GM12878 (cell line): ENCODE measurements around the gene MGME1. TPM values are rescaled to one million over a fixed set of nuclear protein-coding genes. Genes with fewer than 3 reads are reported as not detected.

Source experiments
- ASH2L ChIP-seq: fragments of 300-600, 200-600 bp; sonication (generic); IDR thresholded peaks from 2 replicates; pipeline ENCODE4 v1.6.1; 2017; ENCODE audit warnings: low read depth, mild to moderate bottlenecking, borderline replicate concordance
- BMI1 ChIP-seq: fragments of 450-650 bp; IDR thresholded peaks from 2 replicates; pipeline ENCODE4 v1.6.1; 2016; ENCODE audit warnings: mild to moderate bottlenecking, moderate library complexity, borderline replicate concordance
- ELK1 ChIP-seq: IDR thresholded peaks from 2 replicates; pipeline ENCODE4 v1.6.1; 2012; ENCODE audit warnings: low read depth, low read length, improper control_type of control experiment
- JUND ChIP-seq: IDR thresholded peaks from 2 replicates; pipeline ENCODE4 v1.6.1; 2012; ENCODE audit warnings: low read depth, mild to moderate bottlenecking, low read length, improper control_type of control experiment, moderate library complexity
- KLF5 ChIP-seq: fragments of 450-650 bp; IDR thresholded peaks from 2 replicates; pipeline ENCODE4 v1.6.1; 2014; ENCODE audit warnings: mild to moderate bottlenecking; ENCODE audit not compliant: partially characterized antibody
- LARP7 ChIP-seq: fragments of 450-650 bp; IDR thresholded peaks from 2 replicates; pipeline ENCODE4 v1.6.1; 2017; ENCODE audit warnings: mild to moderate bottlenecking
- MTA3 ChIP-seq: IDR thresholded peaks from 2 replicates; pipeline ENCODE4 v1.6.1; 2012; ENCODE audit warnings: low read length, inconsistent platforms, borderline replicate concordance
- MYB ChIP-seq: fragments of 150-350 bp; IDR thresholded peaks from 2 replicates; pipeline ENCODE4 v1.6.1; 2014; ENCODE audit warnings: mild to moderate bottlenecking, low read depth, low read length, borderline replicate concordance
- NFIC ChIP-seq: IDR thresholded peaks from 2 replicates; pipeline ENCODE4 v1.6.1; 2012; ENCODE audit warnings: low read depth, mild to moderate bottlenecking, inconsistent platforms, low read length, moderate library complexity
- NFXL1 ChIP-seq: fragments of 450-650 bp; IDR thresholded peaks from 2 replicates; pipeline ENCODE4 v1.6.1; 2017; ENCODE audit warnings: antibody characterized with exemption, mild to moderate bottlenecking, borderline replicate concordance
- NFYB ChIP-seq: IDR thresholded peaks from 2 replicates; pipeline ENCODE4 v1.6.1; 2011; ENCODE audit warnings: low read depth, mild to moderate bottlenecking, low read length, improper control_type of control experiment, moderate library complexity; ENCODE audit not compliant: insufficient read depth
- PAX8 ChIP-seq: fragments of 450-650 bp; IDR thresholded peaks from 2 replicates; pipeline ENCODE4 v1.6.1; 2017; ENCODE audit warnings: mild to moderate bottlenecking, moderate library complexity
- PML ChIP-seq: IDR thresholded peaks from 2 replicates; pipeline ENCODE4 v1.6.1; 2012; ENCODE audit warnings: low read length, inconsistent platforms
- PRDM15 ChIP-seq: fragments of 450-650 bp; formaldehyde crosslinking; IDR thresholded peaks from 2 replicates; pipeline ENCODE4 v1.4.0; 2020; ENCODE audit warnings: mild to moderate bottlenecking, moderate library complexity
- USF1 ChIP-seq: IDR thresholded peaks from 2 replicates; pipeline ENCODE4 v1.6.1; 2011; ENCODE audit warnings: borderline replicate concordance, low read depth, mild to moderate bottlenecking, moderate library complexity, mixed read lengths, low read length; ENCODE audit not compliant: insufficient read depth; ENCODE audit errors: extremely low read length
- ZBTB11 ChIP-seq: fragments of 450-650 bp; formaldehyde crosslinking; IDR thresholded peaks from 2 replicates; pipeline ENCODE4 v1.5.0; 2022; ENCODE audit warnings: mild to moderate bottlenecking, missing genetic modification characterization
- polyA plus RNA-seq, 11 experiments: library from polyadenylated mRNA; depleted of rRNA in 4 of 11; unstranded in 6 of 11; stranded (reverse) in 5 of 11; fragments of >200 nt; fragmentation: Nextera tagmentation in 4 of 11; fragmentation: Illumina TruSeq in 1 of 11; extraction: Ambion mirVana in 4 of 11; extraction: Trizol in 1 of 11; gene quantifications; 1 replicate in 1 of 11; 2 replicates in 10 of 11; pipeline versions ENCODE4 v1.2.1 to v1.2.3, GENCODE V29; 2011 to 2016; ENCODE audit warnings: inconsistent platforms in 2 of 11, missing spikeins in 2 of 11, low read depth in 1 of 11
- total RNA-seq, 4 experiments: library from RNA; depleted of rRNA in 3 of 4; stranded (reverse); fragments of >200 nt in 3 of 4; fragmentation: Illumina TruSeq in 1 of 4; extraction: Trizol in 1 of 4; gene quantifications; 2 replicates each; pipeline versions ENCODE4 v1.2.1 to v1.2.3, GENCODE V29; 2013 to 2021

MGME1 gene
- total and polyA plus RNA-seq, 10 of the 15 experiments (the other 5 are each of a cell fraction or from before 2014, with no cell fraction given): 13.4 to 44.8 (median 30.6) TPM

GRCh38 chr20:17968366-17969277 lies at the start of gene MGME1, which contains the start of gene SNX5 (continued):
- TF ChIP-seq NFXL1 (no peak; the same call in 1 of the 2 replicates), NFIC (no peak), ZBTB11 (CRISPR knock-in tag) (peak; percentile 35; the same call in 1 of the 2 replicates), MTA3 (no peak; the same call in 1 of the 2 replicates), ELK1 (peak; percentile 73; the same call in 1 of the 2 replicates), PAX8 (no peak), MYB (no peak), JUND (peak; percentile 71), BMI1 (no peak), USF1 (peak; percentile 88), ASH2L (0 out of 2 replicates have a peak, but pooled peaks have one; percentile 86), PML (peak; percentile 94), KLF5 (no peak), NFYB (peak; percentile 54; the same call in 1 of the 2 replicates), LARP7 (peak; percentile 97), PRDM15 (CRISPR knock-in tag) (no peak)
